Stimulated activated CD4-positive, alpha-beta T cell treated with anti-CD3 and anti-CD28 coated beads, Interleukin-12 subunit alpha, Interleukin-12 subunit beta, amount 100 ng/mL, for 4 hours (primary cell): Measurements from ENCODE around the gene SYDE2.
"Not testable (repeated sequence)": the region's sequence is repeated elsewhere in the genome, so short reads cannot be mapped to it uniquely, and the experiment has no call there.

Experiments
- DNase-seq: peaks from one replicate; pipeline ENCODE4 v3.0.0-alpha.2; 2020

The SYDE2 gene

GRCh38 chr1:85168884-85169283 lies 31.9 kb downstream of the SYDE2 start:
- DNase-seq: no peak

GRCh38 chr1:85166351-85166750 lies 34.5 kb downstream of the SYDE2 start:
- no peak for DNase-seq

- DNase-seq: no peak
These were observed 41.9 kb downstream of the SYDE2 start for GRCh38 chr1:85158910-85159309.

GRCh38 chr1:85157436-85157835 lies 43.4 kb downstream of the SYDE2 start:
- DNase-seq: no peak

- no peak for DNase-seq
These were observed 47.5 kb downstream of the SYDE2 start for GRCh38 chr1:85153149-85153891.

GRCh38 chr1:85151446-85151845 lies 49.4 kb downstream of the SYDE2 start:
- DNase-seq: no peak

- no peak for DNase-seq
These were observed 51.0 kb downstream of the SYDE2 start for GRCh38 chr1:85149805-85150204.

- no peak for DNase-seq
These were observed 52.1 kb downstream of the SYDE2 start for GRCh38 chr1:85148524-85149250.

GRCh38 chr1:85146972-85147359 lies 53.9 kb downstream of the SYDE2 start:
- DNase-seq: no peak

GRCh38 chr1:85146298-85146971 lies 54.4 kb downstream of the SYDE2 start:
- DNase-seq: not testable (repeated sequence)

- DNase-seq: no peak
These were observed 56.5 kb downstream of the SYDE2 start for GRCh38 chr1:85144351-85144750.

GRCh38 chr1:85142753-85143152 lies 58.1 kb downstream of the SYDE2 start:
- no peak for DNase-seq

GRCh38 chr1:85138439-85138838 lies 62.4 kb downstream of the SYDE2 start:
- DNase-seq: not testable (repeated sequence)

GRCh38 chr1:85137660-85138059 lies 63.2 kb downstream of the SYDE2 start:
- DNase-seq: no peak

- no peak for DNase-seq
These were observed 65.4 kb downstream of the SYDE2 start for GRCh38 chr1:85135392-85135798.

GRCh38 chr1:85134583-85135391 lies 66.0 kb downstream of the SYDE2 start:
- DNase-seq: no peak

- no peak for DNase-seq
These were observed 67.2 kb downstream of the SYDE2 start for GRCh38 chr1:85133565-85134159.

GRCh38 chr1:85132078-85132720 lies 68.6 kb downstream of the SYDE2 start:
- no peak for DNase-seq

- DNase-seq: no peak
These were observed 72.5 kb downstream of the SYDE2 start for GRCh38 chr1:85128316-85128715.

GRCh38 chr1:85125891-85126290 lies 74.9 kb downstream of the SYDE2 start:
- DNase-seq: no peak

- no peak for DNase-seq
These were observed 76.7 kb downstream of the SYDE2 start for GRCh38 chr1:85124091-85124490.

- DNase-seq: no peak
These were observed 78.6 kb downstream of the SYDE2 start for GRCh38 chr1:85122169-85122568.
